Stimulated activated CD4-positive, alpha-beta T cell treated with anti-CD3 and anti-CD28 coated beads, Interleukin-15, amount 100 ng/mL, for 24 hours (primary cell): ENCODE measurements around the gene HMGA1.
A peak's percentile ranks its signal among the peaks of the same experiment; 100 is the strongest.

Source experiments
- DNase-seq: peaks from one replicate; pipeline ENCODE4 v3.0.0-alpha.2; 2020

Gene HMGA1

GRCh38 chr6:34236443-34237315, at the start of gene HMGA1:
HMGA1 (plus strand) TSS chr6:34236873; CDS start chr6:34240781, 3,908 bp downstream.
- peak; percentile 94 for DNase-seq

GRCh38 chr6:34189806-34190503, 46.7 kb upstream of the HMGA1 start:
- peak; percentile 60 for DNase-seq

GRCh38 chr6:34190504-34191122, 46.1 kb upstream of the HMGA1 start:
- no peak for DNase-seq

GRCh38 chr6:34194772-34195171, 41.9 kb upstream of the HMGA1 start:
- DNase-seq: no peak

- no peak for DNase-seq
Measured at GRCh38 chr6:34195726-34196115, 41.0 kb upstream of the HMGA1 start.

- peak; percentile 92 for DNase-seq
Measured at GRCh38 chr6:34196116-34196832, 40.4 kb upstream of the HMGA1 start.

GRCh38 chr6:34196833-34197195, 39.9 kb upstream of the HMGA1 start:
- DNase-seq: no peak

GRCh38 chr6:34200340-34200971, 36.2 kb upstream of the HMGA1 start:
- no peak for DNase-seq

GRCh38 chr6:34201455-34202107, 35.1 kb upstream of the HMGA1 start:
- no peak for DNase-seq

GRCh38 chr6:34202329-34203201, 34.1 kb upstream of the HMGA1 start:
- no peak for DNase-seq

GRCh38 chr6:34204693-34205092, 32.0 kb upstream of the HMGA1 start:
- DNase-seq: no peak

- DNase-seq: no peak
Measured at GRCh38 chr6:34205466-34205865, 31.2 kb upstream of the HMGA1 start.

- DNase-seq: no peak
Measured at GRCh38 chr6:34205916-34206315, 30.8 kb upstream of the HMGA1 start.

GRCh38 chr6:34206726-34207125, 29.9 kb upstream of the HMGA1 start:
- DNase-seq: no peak

GRCh38 chr6:34207695-34208443, 28.8 kb upstream of the HMGA1 start:
- peak; percentile 41 for DNase-seq

- DNase-seq: no peak
Measured at GRCh38 chr6:34213772-34214171, 22.9 kb upstream of the HMGA1 start.

GRCh38 chr6:34218691-34219090, 18.0 kb upstream of the HMGA1 start:
- no peak for DNase-seq

- DNase-seq: no peak
Measured at GRCh38 chr6:34223381-34223955, 13.2 kb upstream of the HMGA1 start.

- peak; percentile 95 for DNase-seq
Measured at GRCh38 chr6:34223956-34224940, 12.4 kb upstream of the HMGA1 start.
